Stimulated activated CD8-positive, alpha-beta memory T cell treated with anti-CD3 and anti-CD28 coated beads, Interleukin-4, amount 100 ng/mL, for 24 hours (primary cell): ENCODE measurements around the gene CACTIN.
"Not testable (repeated sequence)": the region's sequence is repeated elsewhere in the genome, so short reads cannot be mapped to it uniquely, and the experiment has no call there.

Source experiments
- DNase-seq: peaks from one replicate; pipeline ENCODE4 v3.0.0-alpha.2; 2020; ENCODE audit warnings: low read depth

CACTIN gene

DNA sequence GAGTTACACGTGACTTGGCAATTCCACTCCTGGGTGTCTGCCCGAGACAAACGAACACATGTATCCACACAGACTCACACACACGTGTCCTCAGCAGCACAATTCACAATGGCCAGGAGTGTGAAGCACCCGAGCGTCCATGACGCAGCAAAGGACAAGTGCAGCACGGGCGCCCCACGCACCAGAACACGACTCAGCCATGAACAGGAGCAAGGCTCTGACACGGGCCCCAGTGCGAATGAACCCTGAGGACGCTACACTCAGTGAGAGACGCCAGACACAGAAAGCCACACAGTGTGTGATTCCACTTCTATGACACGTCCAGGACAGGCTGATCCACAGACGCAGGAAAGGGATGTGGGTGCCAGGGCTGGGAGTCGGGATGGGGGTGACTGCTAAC is 37.2 kb upstream of the CACTIN start:
- DNase-seq = no peak

DNA sequence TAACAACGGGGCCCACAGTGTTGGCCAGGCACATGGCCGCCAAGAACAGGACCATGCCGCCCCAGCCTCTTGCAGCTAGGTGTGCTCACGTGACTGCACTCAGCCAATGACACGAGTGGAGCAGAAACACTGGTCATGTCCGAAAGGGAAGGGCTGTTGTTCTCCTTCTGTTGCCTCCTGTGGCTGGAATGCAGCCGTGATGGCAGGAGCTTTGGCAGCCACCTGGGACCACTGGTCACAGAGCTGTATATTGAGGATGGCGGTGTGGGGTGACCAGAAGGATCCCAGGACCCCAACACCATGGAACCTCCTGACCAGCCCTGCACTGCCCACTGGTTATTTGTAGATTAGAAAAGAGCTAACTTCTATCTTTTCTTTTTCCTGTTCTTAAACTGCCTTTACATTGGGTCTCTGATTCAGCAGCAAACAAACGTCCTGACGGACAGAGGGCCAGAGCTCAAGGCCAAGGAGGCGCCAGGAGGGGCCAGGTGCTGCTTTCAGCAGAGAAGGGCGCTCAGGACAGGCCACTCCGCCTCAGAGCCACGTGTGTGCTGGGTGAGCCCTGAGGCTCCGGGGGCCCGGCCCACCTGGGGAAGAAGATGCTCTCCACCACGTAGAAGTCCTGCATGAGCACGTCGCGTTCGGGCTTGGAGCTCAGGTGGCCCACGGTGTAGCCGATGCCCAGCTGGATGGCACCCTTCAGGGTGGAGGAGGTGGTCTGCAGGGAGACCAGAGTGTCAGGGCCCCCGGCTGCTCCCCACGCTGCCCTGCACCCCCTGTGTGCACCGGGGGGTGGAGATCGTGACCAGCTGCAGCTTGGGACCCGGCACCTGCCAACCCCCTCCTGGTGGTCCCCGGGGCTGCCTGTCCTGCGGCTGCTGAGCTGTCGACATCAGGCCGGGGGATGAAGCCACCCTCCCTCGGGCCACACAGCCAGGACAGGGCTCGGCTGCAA is 35.0 kb upstream of the CACTIN start:
- DNase-seq = no peak

DNA sequence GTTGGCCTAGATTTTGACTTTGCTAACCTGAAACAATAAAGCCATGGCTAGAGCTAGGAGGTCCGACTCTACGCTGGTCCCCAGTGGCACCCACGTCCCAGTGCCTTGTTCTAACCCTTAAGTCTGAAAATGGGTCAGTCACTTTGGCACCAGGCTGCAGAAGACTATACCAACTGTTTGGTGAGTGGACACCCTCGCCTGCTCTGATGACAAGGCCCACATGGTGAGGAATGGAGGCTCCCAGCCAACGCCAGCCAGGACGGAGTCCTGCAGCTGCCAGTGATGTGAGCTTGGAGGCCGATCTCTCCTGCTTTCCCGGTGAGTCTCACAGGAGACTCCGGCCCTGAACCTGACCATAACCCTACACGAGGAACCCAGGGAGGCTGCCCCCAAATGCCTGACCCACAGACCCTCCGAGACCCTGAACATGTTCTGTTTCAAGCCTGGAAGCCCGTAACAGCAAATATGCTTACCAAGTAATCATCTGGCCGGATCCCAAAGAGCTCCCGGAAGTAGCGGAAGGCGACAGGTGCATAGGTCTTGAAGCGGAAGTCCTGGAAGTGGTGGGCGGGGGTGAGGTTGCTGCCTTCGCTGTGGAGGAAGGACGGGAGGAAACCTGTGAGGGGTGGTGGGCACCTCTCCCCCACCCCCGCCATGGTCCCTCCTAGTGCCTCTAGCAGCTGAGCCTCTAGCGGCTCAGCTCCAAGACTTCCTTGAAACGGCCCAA is 34.1 kb upstream of the CACTIN start:
- no peak for DNase-seq

DNA sequence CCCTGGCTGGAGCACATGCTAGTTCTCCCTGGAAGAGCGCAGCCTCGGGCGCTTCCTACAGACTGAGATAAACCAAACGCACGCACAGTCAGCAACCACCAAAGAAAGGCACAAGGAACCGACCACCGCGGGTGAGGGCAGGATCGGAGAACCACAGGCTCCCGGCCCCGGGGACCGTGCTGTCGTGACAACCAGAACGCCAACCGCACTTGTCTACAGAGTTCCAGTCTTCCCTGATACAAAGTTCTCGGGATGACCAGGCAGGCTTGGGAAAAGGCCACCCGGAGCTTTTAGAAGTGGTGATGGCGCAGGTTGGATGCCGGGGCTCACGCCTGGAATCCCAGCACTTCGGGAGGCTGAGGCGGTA is 33.1 kb upstream of the CACTIN start:
- no peak for DNase-seq

DNA sequence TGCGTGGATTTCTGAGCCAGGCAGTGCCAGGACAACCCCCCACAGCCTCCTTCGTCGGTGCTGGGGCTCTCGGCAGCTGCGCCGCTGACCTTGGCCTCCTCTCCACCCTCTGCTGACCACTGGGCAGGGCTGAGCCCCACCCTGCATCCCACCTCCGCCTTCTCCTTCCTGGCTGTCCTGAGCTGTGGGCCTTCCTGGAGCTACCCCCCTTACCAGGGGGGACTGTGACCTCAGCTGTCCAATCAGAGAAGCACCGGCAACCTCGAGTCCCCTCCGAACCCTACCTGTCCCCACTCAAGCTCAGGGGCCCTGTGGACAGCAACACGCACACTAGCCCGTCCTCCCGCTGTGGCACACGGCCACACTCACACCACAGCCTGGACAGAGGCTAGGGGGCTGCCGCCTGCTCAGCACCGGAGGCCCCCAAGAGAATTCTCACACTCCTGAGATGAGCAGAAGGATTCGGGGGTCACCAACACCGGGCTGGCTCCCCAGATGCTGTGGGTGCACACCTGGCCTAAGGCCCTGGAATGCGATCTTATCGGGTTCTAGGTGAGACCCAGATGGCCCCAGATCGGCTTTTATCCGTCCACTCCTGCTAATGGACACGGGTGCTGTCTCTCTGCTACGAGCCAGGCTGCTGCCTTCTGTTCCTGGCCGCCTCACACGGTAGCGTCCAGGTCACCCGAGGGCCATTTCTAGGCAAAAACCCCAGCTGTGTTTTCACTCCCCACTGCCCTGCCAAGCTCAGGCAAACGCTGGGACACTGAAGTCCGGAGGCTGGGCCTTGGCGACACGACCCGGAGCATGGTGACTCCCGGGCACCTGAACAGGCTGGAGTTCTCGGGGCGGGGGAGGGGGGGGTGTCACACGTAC is 32.5 kb upstream of the CACTIN start:
- DNase-seq = no peak

DNA sequence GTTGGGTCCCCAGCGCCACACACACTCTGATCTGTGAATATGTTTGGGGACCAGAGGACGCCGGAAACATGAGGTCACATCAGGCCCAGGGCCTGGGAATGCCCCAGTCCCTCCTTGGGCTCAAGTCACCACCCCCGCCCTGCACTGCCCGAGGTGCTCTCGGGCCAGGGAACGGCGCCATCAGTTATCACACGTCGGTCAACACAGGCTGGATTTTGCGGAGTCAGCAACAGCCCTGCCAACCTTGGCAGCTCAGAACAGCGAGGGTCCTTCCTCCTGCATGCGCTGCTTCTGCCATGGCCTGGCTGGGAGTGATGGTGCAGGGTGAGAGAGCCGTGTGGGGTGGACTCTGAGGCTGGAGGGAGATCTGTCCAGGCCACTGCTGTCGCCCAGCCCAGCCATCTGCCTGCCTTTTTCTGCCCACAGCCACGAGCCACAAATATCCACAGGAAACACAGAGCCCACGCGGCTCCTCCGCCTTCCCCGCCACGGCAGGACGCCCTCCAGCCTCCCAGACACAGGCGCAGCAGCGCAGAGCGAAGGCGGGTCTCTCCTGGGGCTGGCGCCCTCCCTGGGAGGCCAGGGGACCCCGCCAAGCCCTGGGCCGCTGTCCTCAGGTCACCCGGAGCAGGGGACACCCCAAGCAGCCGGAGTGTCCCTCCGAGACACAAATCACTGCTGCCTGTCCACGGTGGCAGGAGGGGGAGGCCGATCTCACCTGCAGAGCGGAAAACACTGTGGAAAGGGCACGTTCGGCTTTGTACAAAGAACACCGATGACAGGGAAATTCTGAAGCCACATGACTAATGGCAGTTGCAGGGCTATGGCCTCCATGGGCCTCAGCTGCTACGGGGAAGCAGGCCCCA is 31.6 kb upstream of the CACTIN start:
- no peak for DNase-seq

DNA sequence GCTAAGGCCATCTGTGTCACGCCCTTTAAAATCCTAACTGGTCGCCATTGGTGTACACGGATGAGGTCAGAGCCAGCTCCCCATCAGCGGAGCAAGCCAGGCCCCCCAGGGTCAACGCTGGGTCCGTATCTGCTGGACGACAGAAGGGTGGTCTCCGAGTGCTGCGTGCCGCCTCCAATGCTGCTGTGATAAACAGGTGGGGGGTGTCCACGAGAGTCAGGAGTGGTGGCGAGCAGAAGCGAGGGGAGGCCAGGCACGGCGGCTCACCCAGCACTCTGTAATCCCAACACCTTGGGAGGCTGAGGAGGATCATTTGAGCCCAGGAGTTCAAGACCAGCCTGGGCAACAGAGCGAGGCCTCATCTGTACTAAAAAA is 30.8 kb upstream of the CACTIN start:
- no peak for DNase-seq

DNA sequence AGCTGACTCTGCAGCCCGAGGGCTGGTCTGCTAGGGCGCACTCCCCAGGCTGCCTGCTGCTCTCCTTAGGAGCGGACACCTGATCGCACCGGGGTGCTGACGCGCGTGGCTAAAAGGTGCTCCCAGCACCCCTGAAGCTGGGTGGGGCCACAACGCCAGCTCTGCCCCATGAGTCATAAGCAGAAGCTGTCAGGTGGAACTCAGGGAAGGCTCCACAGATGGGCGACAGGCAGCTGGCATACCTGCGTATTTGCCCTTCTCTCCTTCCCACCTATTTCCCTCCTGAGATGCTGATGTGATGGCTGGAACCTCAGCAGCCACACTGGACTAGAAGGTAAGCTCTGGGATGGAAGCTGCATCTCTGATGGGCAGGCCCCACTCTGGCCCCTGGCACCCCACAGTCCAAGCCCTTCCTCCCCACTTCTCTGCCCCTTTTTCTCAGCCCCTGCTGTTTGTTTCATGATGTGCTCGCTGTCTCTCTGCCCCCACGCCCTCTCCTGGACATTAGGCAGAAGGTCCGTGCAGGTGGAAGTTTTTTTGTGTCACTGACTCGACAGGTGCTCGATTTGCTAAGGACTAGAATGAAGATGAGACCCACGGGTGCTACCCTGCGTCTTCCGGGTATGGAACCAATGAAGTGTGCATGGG is 30.3 kb upstream of the CACTIN start:
- no peak for DNase-seq

DNA sequence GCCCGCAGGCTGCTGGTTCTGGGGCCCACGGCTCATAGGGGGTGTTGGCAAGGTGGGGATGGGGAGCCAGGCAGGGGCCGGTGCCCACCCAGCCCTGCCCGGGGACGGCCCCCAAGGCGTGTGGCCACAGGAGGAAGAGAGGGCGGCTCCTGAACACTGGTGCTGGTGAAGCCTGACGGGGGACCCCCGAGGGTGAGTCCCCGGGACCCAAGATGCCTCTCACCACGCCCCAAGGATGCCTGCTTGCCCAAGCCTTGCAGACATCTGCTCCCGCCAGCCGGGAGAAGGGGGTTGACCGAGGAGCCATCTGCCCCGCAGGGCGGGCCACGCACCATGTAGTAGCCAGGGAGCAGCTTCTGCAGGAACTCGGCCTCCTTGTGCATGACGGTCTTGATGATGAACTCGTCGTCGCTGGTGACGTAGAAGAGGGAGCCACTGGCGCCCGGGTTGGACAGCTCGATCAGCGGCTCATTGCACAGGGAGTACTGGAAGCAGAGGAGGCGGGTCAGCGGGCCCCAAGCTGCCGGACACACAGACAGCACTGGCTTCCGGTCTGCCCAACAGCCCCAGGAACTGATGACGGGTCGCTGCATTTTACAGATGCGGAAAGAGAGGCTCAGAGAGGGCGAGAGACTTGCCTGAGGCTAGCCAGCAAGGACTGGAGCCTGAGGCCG is 29.6 kb upstream of the CACTIN start:
- DNase-seq = no peak

DNA sequence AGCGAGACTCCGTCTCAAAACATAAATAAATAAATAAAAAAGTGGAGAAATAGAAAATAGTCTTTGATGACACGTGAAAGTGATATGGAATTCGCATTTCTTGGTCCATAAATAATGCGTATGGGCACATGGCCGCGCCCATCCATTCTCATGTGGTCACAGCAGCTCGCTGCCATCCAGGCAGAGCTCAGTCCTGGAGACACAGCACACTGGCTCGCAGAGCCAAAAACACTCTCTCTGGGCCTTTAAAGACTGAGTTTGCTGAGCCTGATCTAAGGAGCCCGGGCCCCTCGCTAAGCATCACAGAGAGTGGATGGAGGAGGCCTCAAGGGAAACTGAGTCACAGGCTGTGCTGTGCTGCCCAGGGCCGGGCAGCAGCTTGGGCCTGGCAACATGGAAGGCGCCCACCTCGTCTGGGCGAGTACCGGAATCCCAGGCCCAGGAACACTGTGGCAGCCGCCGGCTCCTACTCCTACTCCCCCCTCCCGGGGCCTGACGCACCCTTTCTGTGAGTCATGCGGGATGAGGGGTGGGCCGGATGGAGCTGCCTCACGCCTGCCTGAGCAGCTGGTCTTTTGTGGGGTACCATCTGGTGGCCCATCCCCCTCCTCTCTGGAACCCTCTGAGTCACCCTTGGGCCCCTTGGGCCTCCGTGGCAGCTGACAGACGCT is 28.9 kb upstream of the CACTIN start:
- no peak for DNase-seq

DNA sequence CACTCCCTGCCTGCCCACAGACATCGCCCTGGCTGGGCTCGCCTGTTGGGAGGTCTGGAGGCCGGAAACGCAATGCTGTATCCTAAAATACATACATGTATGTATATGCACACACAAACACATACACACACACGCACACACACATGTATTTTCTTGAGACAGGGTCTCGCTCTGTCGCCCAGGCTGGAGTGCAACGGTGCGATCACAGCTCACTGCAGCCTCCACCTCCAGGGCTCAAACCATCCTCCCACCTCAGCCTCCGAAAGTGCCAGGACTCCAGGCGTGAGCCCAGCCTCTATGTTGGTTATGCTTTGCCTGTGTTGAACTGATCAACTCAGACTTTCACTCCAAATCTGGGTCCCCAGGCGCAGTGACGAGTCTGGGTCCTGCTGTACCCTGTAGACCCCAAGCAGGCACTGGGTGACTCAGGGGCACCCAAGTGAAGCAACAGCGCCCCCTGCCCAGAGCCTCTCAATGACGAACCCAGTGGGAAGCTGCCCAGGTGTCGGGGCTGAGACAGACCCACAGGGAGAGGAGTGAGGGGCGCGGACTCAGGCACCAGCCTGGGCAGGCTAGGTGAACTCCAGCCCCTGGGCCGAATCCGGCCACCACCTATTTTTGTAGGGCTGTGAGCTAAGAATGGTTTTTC is 27.4 kb upstream of the CACTIN start:
- no peak for DNase-seq

DNA sequence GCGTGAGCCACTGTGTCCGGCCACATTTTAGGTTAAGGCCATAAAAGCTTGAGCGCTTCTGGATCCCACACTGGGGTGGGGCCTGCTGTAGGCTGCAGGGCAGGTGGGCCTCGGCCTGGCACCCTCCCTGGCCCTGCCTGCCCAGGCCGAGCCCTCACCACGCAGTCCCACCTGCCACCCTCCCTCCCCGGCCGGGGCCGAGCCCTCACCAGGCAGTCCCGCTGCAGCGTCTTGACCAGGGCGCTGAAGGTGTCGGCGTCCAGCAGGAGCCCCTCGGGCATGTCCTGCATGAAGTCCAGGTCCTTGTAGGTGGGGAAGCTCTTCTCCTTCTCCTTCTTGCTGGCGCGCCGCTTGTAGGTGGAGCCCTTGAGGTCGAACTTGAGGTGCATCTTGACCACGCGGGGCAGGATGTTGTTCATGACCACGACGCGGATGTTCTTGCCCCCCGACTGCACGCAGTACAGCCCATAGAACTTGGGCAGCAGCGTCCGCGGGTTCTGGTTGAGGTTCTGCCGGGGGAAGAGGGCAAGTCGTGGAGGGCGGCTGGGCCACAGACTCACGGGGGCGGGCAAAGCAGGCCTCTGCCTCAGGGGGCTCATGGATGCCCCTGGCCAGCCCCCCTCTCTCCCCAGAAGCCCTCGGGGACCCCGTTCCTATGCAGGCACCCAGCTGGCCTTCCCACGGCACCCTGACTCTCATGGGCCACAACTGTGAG is 26.6 kb upstream of the CACTIN start:
- DNase-seq = no peak

DNA sequence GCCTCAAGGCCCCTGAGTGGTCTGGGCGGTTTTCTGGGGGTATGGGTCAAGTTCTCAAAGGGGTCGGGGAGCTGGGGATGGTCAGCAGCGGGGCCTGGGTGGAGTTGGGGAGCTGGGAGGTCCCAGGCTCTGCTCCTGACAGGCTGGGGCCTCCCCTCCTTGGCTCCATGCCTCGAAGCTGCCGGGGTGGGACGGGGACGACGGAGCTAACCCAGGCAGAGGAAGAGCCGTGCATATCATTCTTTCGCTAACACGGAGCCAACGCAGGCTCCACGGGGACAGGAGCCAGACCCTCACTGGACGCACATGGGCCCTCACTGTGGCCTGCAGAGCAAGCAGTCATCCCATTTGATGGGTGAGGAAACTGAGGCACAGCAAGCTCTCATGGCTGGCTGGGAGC is 25.8 kb upstream of the CACTIN start:
- DNase-seq = no peak

DNA sequence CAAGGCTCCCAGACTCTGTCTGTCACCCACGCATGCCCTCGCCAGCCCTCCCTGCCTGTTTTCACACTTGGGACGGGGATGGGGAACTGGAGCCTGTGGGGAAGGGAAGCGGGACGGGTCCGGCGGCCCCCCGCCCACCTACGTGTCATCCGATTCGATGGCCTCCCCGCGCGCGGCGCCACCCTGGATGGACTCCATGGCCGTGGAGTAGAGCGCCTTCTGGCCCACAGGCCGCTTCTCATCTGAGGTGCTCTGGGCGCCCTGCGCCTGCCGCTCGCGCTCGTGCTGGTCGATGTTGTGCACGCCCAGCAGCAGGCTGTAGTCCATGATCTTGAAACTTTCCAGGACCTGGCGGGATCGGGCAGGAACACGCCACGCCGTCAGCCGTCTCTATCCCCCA is 25.1 kb upstream of the CACTIN start:
- DNase-seq = no peak

DNA sequence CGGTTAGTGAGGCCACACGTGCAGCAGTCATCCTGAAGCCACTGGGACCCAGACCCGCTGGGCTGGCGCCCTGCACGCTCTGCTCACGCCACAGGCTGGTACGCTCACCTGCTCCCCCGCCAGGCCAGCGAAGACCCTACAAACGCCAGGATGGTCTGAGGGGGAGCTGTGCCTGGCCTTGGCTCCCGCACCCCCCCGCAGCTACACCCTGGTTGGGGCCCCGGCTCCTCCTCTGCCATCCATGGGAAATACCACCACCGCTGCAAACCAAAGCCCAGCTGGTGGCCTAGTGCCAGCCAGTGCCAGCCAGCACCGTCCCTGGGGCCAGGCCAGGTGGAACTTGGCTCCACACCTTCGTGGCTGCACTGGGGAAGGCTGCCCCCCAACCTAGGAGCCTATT is 23.3 kb upstream of the CACTIN start:
- no peak for DNase-seq

DNA sequence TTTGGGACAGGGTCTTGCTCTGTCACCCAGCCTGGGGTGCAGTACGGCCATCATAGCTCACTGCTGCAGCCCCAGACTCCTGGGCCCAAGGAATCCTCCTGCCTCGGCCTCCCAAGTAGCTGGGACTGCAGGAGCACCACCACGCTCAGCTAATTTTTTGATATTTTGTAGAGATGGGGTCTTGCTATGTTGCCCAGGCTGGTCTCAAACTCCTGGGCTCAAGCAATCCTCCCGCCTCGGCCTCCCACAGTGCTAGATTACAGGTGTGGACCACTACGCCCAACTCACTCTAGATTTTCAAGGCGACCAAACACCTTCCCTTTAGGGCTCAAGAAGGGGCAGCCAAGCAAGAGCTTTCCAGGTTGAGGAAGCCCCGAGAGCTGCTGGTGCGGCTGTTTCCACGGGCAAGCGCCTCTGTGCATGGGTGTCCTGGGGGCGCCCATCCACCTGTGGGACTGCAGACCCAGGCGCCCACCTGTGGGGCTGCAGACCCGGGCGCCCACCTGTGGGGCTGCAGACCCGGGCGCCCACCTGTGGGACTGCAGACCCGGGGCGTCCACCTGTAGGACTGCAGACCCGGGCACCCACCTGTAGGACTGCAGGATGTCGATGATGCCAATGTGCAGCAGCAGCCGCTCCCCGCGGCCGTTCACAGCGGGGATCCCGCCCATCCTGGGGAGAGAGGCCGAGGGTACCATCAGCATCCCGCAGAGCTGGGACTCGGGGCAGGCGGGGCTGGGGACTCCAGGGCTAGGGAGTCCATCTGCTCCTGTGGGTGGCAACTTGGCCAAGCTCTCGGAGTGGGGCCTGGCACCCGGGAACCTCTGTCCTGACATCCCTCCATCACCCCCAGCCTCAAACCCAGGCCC is 21.7 kb upstream of the CACTIN start:
- no peak for DNase-seq

DNA sequence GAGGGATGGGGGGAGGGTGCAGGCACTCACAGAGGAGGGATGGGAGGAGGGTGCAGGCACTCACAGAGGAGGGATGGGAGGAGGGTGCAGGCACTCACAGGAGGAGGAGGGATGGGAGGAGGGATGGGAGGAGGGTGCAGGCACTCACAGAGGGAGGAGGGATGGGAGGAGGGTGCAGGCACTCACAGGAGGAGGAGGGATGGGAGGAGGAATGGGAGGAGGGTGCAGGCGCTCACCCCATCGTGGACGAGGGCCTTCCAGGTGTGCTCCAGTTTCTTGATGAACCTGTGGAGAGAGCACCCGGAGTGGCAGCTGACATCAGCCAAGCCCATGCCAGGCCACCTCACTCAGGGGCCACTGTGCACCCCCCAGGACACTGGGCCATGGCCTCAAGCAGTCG is 20.5 kb upstream of the CACTIN start:
- DNase-seq = not testable (repeated sequence)
